Epithelial cell of esophagus (primary cell): Measurements from ENCODE around the gene SV2C.
"Not testable (repeated sequence)": the region's sequence is repeated elsewhere in the genome, so short reads cannot be mapped to it uniquely, and the experiment has no call there.

ENCODE experiments used
- DNase-seq: peaks from one replicate; pipeline ENCODE4 v3.0.0; 2010; ENCODE audit warnings: low read depth
- H3K4me3 ChIP-seq: 2 replicates; pipeline ENCODE4 v1.5.1; 2011; ENCODE audit warnings: mild to moderate bottlenecking, low read length, control low read depth
- TF ChIP-seq, protein P1 (sequence below): IDR thresholded peaks from 2 replicates; pipeline ENCODE4 v1.5.1; 2011; ENCODE audit warnings: low read depth, mild to moderate bottlenecking, low read length, control low read depth, inconsistent platforms; ENCODE audit not compliant: insufficient read depth; ENCODE audit errors: missing control alignments

Gene SV2C

DNA sequence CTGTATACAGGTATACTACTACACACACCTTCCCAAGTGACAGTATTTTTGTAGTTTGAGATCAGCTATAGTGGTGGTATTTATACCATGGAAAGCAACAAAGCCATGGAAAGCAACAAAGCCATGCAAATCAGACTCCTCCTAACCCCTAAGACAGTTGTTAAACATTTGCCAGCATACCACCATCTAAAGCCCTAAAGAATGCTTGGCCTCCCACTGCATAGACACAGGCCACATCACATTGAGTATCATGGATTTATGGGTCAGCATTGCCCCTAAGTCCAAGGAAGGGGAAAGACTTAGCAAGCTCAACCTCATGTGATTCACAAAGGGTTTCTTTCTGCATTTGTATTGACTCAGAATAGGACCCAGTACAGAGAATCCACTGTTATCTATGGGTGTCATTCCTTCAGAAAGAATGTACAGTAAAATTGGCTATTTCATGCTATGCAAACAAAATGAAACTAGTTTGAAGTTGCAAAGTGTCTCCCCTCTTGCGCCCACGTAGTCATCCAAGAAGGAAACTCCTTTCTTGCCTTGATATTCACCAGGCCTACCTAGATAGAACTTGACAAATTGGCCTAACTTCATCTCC is 249.5 kb downstream of the SV2C start:
- TF ChIP-seq, protein P1, sequence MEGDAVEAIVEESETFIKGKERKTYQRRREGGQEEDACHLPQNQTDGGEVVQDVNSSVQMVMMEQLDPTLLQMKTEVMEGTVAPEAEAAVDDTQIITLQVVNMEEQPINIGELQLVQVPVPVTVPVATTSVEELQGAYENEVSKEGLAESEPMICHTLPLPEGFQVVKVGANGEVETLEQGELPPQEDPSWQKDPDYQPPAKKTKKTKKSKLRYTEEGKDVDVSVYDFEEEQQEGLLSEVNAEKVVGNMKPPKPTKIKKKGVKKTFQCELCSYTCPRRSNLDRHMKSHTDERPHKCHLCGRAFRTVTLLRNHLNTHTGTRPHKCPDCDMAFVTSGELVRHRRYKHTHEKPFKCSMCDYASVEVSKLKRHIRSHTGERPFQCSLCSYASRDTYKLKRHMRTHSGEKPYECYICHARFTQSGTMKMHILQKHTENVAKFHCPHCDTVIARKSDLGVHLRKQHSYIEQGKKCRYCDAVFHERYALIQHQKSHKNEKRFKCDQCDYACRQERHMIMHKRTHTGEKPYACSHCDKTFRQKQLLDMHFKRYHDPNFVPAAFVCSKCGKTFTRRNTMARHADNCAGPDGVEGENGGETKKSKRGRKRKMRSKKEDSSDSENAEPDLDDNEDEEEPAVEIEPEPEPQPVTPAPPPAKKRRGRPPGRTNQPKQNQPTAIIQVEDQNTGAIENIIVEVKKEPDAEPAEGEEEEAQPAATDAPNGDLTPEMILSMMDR = no peak
- H3K4me3 ChIP-seq = no peak overlapping the region
- no peak for DNase-seq

DNA sequence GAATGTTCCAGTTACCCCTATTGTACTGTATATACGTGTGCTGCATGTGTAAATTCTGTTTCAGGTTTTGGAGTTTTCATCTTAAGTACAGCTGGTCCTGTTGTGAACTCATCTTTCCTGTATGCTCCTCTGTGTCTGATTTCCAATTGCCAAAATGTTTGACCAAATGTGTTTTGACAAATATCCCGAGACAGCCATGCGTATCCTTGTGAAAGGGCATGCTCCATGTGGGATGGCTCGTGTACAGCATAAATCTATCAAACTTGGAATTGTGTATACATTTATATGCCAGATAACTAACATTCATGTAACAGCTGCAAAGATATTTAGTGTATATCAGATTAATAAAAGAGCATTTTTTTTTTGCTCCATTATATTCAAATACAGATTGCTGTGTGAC is 250.4 kb downstream of the SV2C start:
- DNase-seq = no peak
- H3K4me3 ChIP-seq = no peak overlapping the region
- TF ChIP-seq, protein P1 = no peak

DNA sequence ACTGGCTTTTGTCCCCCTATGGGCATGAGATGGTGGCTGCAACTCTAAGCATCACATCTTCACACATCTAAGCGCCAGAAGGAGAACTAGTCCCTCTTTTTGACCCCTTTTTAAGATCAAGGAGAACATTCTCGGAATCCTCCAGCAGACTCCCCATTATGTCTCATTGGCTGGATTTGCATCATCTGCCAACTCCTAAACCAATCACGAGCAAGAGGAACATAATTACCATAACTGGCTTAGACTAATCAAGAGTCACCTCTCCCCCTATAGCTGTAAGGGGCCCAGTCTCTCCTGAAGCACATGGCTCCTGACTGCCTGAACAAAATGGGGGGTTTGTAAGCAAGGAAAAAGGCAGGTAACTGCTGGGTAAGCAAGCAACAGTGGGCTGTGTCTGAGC is 251.4 kb downstream of the SV2C start:
- DNase-seq = no peak
- H3K4me3 ChIP-seq = no peak overlapping the region
- TF ChIP-seq, protein P1 = no peak

DNA sequence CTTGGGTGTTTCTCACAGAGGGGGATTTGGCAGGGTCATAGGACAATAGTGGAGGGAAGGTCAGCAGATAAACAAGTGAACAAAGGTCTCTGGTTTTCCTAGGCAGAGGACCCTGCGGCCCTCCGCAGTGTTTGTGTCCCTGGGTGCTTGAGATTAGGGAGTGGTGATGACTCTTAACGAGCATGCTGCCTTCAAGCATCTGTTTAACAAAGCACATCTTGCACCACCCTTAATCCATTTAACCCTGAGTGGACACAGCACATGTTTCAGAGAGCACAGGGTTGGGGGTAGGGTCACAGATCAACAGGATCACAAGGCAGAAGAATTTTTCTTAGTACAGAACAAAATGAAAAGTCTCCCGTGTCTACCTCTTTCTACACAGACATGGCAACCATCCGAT is 252.3 kb downstream of the SV2C start:
- DNase-seq, H3K4me3 ChIP-seq: not testable (repeated sequence)

DNA sequence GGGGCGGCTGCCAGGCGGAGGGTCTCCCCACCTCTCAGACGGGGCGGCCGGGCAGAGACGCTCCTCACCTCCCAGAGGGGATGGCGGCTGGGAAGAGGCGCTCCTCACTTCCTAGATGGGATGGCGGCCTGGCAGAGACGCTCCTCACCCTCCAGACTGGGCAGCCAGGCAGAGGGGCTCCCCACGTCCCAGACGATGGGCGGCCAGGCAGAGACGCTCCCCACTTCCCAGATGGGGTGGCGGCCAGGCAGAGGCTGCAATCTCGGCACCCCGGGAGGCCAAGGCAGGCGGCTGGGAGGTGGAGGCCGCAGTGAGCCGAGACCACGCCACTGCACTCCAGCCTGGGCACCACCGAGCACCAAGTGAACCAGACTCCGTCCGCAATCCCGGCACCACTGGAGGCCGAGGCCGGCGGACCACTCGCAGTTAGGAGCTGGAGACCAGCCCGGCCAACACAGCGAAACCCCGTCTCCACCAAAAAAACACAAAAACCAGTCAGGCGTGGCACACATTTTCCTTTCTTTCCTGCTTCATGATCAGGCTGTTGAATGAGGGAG is 253.1 kb downstream of the SV2C start:
- H3K4me3 ChIP-seq, DNase-seq: not testable (repeated sequence)

DNA sequence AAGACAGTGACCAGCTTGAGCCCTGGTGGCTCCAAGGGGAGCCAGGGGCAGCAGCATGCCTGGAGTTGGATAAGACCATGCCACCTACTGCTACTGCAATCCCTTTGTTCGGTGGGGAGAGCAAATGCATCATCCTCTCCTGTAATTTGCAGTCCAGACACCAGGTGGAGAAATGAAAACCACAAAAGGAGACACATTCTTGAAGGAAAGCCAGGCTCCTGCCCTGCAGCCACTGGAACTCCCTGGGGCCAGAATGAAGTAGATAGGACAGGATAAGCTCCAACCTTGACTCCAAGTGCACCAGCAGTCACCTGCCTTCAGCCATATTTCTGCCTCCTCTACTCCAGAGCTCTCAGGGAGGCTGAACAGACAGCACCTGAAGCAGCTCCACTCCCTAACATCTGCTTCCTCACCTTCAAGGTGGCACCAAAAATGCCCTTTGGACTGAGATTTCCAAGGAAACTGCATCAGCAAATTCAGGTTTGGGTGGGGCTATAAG is 254.8 kb downstream of the SV2C start:
- DNase-seq = peak; percentile 78
- TF ChIP-seq, protein P1 = peak; percentile 73
- no peak overlapping the region for H3K4me3 ChIP-seq

DNA sequence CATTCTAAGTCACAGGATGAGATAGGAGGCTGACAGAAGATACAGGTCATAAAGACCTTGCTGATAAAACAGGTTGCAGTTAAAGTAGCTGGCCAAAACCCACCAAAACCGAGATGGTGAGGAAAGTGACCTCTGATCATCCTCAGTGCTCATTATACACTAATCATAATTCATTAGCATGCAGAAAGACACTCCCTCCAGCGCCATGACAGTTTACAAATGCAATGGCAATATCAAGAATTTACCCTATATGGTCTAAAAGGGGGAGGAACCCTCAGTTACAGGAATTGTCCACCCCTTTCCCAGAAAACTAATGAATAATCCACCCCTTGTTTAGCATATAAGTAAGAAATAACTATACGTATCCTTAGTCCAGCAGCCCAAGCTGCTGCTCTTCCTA is 256.7 kb downstream of the SV2C start:
- DNase-seq = no peak
- H3K4me3 ChIP-seq = no peak overlapping the region
- TF ChIP-seq, protein P1 = no peak

DNA sequence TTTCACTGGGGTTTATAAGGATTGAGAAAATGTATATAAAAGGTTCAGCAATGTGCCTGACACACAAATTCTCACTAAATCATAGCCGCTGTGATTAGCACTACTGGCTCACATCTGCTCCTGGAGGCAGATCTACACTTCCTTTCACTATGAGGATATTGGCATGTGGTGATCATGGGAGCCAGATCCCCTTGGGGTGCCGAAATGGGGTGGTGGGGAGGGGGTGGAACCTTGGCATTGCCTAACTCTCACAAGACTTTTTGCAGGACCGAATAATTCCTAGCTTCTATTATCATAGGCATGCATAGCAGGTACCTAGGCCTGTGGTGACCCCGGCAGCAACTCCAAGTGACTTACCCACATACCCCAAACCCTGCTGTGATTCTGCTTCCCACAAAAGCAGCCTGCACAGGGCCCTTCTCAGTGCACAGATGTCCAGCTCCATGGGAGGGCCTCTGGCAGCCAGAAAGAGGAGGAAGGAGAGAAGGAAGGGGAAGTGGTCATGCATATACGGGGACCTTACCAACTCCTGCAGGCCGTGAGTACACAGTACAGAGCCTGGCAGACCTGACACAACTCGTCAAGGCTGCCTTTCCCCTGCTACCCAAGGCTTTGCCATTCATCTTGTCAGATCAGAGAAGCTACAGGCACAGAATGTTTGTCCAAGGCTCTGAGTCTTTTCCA is 258.6 kb downstream of the SV2C start:
- no peak for DNase-seq
- no peak overlapping the region for H3K4me3 ChIP-seq
- TF ChIP-seq, protein P1 = no peak
